Activated T-helper 9 cell treated with anti-CD3 and anti-CD28 coated beads, Interleukin-2, amount 50 U/mL, for 16 hours (primary cell): ENCODE measurements around the gene UMODL1.

Experiments used
- DNase-seq: peaks from one replicate; pipeline ENCODE4 v3.0.0-alpha.2; 2020; ENCODE audit warnings: low read depth

The UMODL1 gene

DNA sequence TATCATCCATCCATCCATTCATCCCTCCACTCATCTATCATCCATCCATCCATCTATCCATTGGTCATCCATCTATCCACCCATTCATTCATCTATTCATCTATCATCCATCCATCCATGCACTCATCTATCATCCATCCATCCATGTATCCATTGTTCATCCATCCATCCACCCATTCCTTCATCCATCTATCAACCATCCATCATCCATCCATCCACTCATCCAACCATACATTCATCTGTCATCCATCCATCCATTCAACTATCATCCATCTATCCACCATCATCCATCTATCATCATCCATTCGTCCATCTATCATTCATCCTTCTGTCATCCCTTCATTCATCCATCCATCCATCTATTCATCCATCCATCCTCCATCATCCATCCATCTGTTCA lies 61.1 kb downstream of the UMODL1 start:
- no peak for DNase-seq

DNA sequence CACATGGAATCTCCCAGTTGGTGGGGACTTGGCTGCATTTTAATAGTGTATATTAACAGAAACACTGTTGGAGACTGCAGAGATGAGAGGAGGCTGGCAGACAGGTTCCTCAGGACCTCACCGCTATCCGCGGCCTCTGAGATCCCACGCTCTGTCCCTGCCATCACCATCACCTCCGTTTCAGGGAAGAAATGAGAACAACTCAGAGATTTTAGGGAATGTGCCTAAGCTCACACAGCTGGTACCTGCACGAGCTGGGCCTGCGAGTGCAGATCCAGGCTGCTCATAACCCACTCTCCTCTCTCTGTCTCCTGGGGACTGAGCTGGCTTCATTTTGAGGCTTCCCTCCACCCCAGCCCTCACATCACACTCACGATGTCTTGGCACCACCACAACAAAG lies 62.0 kb downstream of the UMODL1 start:
- DNase-seq: no peak

DNA sequence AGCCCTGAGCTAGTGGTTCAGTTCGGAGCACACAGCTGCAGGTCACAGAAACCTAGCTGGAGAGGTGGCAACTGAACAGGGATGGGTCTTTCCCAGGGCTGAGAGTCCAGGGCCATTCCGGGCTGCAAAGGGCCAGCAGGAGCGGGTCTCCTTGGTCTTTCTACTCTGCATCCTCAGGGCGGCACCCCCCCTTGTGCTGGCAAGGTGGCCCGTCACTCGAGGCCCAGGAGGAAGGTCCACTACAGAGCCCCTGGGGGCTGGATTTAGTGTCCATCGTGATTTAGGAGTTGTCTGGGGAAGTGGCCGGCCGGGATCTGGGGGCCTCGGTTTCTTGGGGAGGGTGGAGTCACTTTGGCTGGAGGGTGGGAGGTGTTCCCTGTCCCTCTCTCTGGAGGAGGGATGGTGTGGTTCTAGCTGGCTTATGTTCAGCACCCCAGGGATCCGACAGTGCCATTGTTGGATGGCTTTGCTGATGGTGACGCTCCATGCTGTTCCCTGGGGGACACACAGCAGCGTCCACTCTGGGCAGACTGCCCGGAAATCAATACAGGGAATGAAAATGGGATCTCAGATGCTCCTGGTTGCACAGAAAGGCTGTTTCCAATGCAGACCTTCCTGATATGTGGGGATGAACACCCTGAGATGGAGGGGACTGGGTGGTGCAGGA lies 64.4 kb downstream of the UMODL1 start:
- no peak for DNase-seq

DNA sequence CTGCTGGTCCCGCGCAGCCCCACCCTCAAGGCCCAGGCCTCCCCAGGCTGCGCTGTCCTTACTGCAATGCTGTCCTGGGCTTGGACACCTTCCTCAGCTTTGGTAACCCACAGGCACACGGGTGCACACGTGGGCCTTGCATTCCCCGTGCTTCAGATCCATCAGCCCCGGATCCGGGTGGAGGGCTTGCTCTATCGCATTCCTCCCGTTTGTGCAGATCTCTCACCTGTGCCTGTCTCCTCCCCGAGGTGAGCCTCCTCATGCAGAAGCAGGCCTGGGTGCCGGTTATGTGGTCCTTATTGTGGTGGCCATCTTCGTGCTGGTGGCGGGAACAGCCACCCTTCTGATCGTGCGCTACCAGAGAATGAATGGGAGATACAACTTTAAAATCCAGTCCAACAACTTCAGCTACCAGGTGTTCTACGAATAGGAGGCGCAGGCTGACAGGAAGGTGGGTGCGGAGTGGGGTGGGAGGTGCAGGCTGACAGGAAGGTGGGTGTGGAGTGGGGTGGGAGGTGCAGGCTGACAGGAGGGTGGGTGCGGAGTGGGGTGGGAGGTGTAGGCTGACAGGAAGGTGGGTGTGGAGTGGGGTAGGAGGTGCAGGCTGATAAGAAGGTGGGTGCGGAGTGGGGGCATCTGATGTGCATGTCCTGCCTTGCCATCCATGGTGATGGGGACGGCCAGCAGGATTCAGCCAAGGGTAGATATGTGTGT lies 66.2 kb downstream of the UMODL1 start:
- no peak for DNase-seq

DNA sequence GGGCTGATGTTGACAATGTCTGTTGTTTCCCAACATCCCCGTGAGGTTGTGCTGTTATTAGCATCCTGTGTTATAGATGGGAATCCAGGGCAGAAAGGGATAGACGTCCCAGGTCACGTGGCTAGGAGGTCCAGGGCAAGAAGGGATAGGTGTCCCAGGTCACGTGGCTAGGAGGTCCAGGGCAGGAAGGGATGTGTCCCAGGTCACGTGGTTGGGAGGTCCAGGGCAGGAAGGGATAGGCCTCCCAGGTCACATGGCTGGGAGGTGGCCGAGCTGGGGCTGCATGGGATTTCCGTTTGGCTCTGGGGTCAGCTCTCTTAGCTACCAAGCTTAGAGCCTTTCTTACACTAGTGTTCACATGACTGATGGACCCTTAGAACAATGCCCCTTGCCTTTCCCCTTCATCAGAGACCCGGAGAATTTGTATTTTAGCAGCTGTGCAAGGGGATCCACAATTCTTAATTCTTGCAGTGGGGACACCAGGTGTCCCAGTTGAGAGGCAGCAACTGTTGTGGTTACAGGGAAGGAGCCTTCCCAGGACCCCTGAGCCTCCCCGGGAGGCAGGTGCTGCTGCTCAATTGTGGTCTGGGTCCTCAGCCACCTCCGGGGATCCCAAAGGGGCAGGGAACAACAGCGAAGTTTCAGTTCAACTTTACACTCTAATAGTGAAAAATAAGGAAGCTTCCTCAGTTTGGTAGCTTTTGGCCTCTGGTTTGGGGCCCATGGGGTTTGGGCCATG lies 69.2 kb downstream of the UMODL1 start:
- no peak for DNase-seq

DNA sequence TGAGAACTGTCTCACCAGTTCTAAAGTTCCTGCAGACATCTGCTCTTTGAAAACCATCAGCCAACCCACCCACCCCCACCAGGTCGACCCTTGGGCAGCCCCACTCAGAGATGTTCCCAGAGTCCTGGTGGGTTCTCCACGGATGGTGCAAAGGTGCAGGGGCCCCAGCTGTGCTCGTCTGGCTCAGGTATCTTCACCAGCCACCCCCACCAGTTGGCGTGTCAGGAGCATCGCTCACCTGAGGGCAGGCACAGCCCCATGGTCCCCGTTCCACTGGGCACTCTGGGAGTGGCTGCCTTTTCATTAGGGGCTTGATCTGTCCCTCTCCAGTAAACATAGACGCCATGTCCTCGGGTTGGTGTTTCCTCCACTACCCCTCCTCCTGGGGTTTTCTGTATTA lies 70.5 kb downstream of the UMODL1 start:
- no peak for DNase-seq

DNA sequence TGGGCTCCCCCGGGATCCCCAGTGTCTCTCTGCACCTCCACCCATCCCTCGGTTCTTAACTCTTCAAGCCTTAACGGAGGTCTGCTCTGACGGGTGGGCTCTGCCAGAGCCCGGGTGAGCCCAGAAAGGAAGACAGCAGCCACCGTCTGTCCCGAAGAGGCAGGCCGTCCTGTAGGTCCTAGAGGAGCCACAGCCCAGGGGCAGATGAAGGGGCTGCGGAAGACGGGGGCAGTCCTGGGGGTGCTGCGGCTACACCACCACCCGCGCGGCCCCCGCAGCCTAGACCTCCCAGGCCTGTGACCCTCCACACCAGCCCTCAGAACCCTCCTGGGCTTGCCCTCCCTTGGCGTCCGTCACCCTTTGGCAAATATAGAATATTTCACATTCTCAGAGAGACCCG lies 71.0 kb downstream of the UMODL1 start:
- no peak for DNase-seq

DNA sequence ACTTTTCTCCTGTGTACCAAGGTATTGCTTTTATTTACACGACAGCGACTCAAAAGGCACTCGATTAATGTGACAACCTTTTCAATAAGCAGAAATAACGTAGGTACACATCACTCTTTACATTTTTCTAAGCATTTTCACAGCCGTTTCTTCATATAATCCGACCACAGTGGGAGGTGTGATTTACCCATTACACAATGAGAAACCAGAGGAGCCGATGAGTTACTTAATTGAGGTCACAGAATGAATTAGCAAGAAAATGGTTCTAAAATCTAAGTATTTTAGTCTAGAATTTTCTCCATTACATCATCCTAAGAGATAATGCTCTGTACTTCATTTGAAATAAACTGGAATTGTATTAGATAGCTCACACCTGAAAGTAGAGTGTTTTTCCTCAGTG lies 71.5 kb downstream of the UMODL1 start:
- no peak for DNase-seq

DNA sequence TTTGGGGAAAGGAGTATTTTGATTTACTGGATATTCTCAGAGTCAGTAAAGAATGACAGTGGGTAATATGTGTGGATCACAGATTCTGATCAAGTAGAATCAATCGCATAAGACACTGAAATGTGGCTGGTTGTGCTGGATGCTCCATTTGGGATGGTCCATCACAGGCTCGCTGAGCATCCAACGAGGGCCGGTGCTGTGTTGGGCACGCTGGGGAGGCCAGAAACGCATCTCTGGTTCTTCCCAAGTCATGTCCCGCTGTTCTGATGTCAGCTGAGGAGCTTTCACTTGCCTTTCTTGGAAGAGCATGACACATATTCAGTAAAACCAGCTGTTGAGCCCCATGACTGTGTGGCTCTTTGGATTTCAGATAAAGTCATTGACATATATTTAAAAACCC lies 72.0 kb downstream of the UMODL1 start:
- DNase-seq: no peak

DNA sequence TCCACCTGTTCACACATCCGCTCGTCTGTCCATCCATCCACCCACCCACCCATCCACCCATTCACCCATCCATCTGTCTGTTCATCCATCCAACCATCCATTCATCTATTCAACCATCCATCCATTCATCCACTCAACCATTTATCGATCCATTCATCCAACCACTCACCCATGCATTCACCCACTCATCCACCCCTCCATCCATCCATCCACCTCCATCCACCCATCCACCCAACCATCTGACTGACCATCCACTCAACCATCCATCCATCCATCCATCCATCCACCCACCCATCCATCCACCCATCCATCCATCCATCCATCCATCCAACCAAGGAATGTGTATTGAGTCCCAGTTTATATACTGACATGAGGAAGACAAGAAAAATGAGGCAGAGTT lies 73.1 kb downstream of the UMODL1 start:
- DNase-seq: no peak

DNA sequence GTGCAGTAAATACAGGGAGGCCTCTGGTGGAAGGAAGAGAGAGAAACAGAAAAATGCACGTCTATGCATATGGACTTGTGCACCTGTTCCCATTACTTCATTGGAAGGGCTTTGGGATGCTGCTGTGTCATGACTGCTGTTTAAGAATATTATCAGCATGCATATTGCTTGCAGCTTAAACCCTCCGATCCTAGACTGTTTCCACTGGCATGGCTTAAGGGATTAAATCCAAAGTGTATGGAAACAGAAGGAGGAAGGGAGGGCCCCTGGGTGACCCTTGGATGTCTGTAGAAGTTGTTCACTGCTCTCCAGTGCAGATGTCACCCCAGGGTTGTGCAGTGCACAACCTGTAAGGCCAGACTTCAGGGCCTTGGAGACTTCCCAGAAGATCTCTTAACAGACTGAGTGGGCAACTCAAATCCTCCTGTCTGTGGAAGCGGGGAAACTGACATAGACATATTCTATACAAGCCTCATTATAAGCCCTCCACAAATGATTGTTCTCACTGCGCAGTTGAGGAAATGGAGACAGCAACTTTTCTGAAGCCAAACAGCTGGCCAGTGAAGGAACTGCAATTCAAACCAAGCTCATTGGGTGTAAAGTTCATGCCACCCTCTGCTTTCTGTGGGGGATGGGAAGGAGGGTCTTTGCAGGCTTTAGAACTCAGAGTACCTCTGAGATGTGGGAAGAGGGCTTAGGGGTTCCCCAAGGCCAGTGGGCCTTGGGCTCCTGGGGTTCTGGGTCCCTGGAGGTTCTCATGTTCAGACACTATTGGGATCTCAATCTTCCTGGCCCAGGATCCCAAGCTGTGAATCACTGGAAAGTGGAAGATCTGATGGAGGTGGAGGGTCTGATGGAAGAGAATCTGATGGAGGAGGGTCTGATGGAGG lies 73.8 kb downstream of the UMODL1 start:
- DNase-seq: no peak

DNA sequence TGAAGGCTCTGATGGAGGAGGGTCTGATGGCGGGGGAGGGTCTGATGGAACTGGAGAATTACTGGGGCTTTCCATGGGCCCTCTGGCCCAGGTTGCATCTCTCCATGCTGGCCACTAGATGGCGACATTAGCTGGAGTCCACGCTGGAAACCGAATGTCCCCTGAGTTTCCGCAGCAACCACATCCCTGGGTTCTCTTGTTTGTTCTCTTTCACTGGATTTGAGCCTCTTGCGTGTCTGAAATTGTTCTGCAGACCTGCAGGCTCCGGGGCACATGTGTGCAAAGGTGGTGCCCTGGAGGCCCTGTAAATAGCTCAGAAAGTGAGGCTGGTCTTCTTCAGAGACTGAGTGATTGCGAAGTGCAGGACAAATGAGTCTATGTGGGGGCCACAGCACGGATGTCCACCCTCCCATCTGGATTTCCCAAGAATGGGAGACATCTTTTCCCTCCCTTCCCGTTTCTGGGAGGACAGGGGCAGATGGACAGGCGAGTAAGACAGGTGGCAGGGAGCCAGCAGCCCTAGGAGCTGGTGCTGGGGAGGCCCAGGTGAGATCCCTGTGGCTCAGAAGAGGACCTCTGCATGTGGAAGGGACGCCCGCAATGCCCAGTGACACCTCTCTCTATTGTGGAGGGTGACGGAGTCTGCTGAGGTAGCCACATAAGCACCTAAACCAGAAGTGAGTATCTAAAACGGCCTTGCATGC lies 74.6 kb downstream of the UMODL1 start:
- peak; percentile 38 for DNase-seq

DNA sequence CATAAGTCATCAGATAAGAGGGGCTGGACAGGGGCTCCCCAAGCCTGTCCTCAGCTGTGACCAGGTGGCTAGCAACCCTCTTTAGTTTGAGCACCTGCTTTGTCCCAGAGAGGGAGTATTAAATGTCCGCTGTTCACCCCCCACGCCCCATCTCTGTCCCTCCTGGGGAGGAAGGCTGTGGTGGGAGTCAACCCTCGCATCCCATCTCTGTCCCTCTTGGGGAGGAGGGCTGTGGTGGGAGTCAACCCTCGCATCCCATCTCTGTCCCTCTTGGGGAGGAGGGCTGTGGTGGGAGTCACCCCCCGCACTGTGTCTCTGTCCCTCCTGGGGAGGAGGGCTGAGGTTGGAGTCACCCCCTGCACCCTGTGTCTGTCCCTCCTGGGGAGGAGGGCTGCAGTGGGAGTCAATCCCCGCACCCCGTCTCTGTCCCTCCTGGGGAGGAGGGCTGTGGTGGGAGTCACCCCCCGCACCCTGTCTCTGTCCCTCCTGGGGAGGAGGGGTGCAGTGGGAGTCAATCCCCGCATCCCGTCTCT lies 75.2 kb downstream of the UMODL1 start:
- no peak for DNase-seq

DNA sequence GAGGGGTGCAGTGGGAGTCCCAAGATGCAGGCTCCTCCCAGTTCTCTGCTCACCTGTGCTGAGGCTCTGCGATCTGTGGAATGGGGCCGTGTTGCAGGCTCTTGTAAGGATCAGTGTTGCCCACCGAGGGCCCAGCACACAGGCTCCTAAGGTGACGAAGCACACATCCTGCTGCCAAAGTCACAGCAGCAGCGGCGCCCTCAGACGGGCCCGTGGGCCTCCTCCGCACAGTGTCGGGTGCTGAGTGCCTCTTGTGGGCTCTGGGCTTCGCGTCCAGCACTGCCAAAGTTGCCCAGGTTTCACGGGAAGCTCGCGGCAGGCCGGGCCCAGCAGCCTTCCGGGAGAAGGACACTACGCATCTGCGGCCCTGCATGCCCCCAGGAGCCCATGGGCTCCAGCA lies 75.7 kb downstream of the UMODL1 start:
- no peak for DNase-seq

DNA sequence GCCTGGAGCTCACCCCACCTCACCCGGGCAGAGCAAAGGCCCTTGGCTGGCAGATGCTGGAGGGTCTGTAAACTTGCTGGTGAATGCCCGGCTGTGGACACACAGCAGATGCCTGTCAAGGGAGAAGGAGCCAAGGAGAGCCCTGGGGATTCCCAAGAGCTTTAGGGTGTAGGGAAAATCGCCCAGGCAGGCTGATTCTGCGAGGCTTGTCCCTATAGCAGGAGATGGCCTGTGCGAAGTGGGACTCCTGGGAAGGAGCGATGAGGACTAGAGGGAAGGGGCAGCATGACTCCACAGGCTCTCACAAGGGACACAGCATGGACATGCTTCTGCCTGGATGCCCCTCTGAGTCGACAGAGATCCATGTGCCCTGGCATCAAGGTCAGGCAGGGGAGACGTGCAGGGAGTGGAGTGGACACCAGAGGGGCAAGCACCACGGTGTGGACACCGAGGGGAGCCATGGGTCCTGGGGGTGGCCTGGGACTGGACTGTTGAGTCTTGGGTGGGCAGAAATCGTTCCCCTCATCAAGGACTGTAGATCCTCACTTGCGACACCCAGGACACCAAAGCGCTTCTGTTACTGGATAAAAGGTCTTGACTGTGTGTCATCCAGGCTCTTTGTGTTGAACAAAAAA lies 76.4 kb downstream of the UMODL1 start:
- no peak for DNase-seq

DNA sequence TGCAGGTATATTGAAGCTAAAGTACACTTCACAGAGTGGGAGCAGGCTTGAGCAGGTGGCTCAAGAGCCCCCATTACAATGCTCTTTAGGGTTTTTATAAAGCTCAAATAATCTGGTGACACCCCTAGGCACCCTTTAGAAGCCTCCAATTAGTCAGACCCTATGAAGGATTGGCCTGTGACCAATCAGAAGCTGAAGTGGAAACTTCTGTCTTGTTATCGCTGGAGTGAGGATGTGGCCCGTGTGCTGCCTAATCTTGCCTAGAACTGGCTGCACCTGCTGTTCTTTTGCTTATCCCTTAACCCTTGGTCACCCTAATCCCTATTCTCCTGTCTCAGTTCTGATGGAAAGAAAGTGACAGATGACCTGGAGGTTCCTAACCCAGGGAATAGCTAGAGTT lies 77.0 kb downstream of the UMODL1 start:
- no peak for DNase-seq

DNA sequence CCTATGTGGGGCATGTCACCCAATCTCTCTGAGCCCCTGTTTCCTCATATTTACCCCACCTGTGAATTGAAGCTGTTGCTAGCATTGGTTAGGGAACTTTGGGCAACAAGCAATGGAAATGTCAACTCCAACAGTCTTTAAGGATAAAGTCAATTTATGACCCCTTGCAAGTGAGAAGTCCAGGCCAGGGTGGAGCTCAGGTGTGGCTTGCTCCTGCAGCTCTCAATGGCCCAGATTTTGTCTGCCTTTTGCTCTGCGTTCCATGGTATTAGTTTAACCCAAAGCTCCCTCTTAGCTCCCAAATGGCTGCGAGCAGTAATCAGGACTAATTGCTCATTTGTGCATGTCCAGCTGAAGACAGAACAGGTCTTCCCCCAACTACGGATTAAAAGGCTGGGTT lies 77.5 kb downstream of the UMODL1 start:
- DNase-seq: no peak

DNA sequence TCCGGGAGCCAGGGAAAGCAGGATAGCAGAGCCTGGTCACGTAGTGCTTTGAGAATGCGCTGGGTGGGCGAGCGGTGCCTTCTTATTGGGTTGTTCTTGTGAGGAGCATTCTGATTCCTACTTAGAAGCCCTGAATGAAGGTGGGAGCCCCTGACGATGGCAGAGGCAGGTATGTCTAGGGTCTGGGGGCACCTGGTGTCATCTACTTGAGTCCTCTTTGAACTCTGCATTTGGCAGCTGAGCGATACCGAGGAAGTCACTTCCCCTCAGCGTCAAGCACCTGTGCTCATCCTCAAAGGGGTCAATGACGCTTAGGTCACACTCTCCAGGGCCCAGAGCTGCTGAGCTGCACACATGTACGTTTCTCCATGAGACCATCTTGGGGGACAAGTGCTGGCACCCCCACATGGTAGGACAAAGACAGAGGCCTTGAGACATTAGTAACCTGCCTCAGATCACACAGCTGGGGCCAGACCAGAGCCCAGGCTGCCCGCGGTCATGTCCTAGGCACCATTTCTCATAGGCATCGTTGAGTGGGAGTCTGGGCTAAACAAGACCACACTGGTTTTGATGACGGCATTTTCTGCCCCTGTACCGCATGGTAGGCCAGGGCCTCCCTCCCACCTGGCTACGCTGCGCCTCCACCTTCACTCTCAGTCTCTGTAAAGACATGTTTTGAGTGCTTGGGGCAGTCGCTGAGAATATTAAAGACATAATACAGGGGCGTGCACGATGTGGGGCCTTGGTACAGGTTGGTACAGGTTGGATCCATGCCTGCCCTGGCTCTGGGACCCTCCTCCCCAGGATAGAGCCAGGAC lies 78.7 kb downstream of the UMODL1 start:
- no peak for DNase-seq

DNA sequence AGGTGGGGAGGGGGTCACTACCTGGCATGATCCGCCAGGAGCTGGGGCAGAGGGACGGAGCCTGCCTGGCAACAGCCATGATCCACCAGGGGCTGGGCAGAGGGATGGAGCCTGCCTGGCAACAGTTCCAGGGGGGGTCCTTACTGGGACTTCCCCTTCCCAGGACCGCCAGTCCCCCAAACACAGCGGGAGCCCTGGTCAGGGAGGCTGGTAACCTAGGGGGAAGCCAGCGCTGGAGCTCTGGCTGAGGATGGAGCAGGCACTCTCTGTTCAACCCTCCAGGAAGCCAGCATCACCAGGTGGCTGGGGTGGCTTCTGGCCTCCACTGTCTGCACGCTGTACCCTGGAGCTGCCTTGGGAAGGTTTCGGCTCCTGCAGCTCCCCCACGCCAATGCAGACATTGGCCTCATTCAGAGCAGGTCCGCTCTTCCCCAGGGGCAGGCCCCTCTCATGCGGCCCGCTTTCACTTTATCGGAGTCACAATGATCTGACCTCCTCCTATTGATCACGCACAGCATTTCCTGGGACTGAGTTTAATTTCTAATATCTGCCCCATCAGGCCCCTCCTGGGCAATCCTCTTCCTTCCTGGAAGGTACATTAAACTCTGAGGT lies 79.5 kb downstream of the UMODL1 start:
- DNase-seq: no peak
